K562 (cell line): ENCODE data around the gene HMCN1. TPM values are rescaled to one million over a fixed set of nuclear protein-coding genes. Genes with fewer than 3 reads are reported as not detected.

Experiments used
- ATAC-seq: fragments of 200-7000 bp; cut with Tn5 transposase; 3 replicates; pipeline ENCODE4 v1.9.1; 2020; ENCODE audit warnings: moderate library complexity
- BruUV-seq: library from RNA; stranded (reverse); fragments of 400-500 nt; replicated peaks from 2 replicates; lab custom pipeline; 2021; lab: Mats Ljungman, UMichigan
- CTCF ChIA-PET: fragments of 300-600 bp; formaldehyde crosslinking; extraction: SDS; loops from one replicate; lab custom pipeline; 2021; ENCODE audit warnings: low intra/inter-chr PET ratio; lab: Yijun Ruan, JAX
- POLR2A ChIA-PET: fragments of 300-600, 350-650 bp; sonication (Branson Sonifier 250); formaldehyde crosslinking; extraction: SDS; loops from one replicate; lab custom pipeline; 2021; ENCODE audit warnings: antibody characterized with exemption, inconsistent platforms; lab: Yijun Ruan, JAX
- DNase-seq, 4 experiments: peaks; one replicate each; pipeline versions ENCODE4 v3.0.0 to v3.0.0-alpha.2; 2011 to 2018; ENCODE audit warnings: low spot score in 3 of 4, mixed read lengths in 3 of 4; ENCODE audit errors: extremely low read depth in 1 of 4
- FAIRE-seq: peaks from 2 replicates; lab custom pipeline; 2011; peaks lifted over from hg19 to GRCh38; lab: Jason Lieb, UNC
- H2AFZ ChIP-seq: 2 replicates; pipeline ENCODE4 v1.6.0; 2011; ENCODE audit warnings: low read depth, low read length, control low read depth, inconsistent platforms
- H3K27ac ChIP-seq: fragments of 200-600 bp; 3 replicates; pipeline ENCODE4 v1.8.0; 2011; ENCODE audit warnings: low read depth, mild to moderate bottlenecking, control low read depth, inconsistent platforms, low read length, moderate library complexity, mixed read lengths; ENCODE audit errors: extremely low read depth
- H3K27me3 ChIP-seq, 2 experiments: fragments of 300-600 bp in 1 of 2; 2 replicates in 1 of 2; 3 replicates in 1 of 2; pipeline versions ENCODE4 v1.6.0 to v1.8.0; 2011; ENCODE audit warnings: inconsistent platforms in 2 of 2, low read length in 2 of 2, mild to moderate bottlenecking in 1 of 2, mixed read lengths in 1 of 2, moderate library complexity in 1 of 2; ENCODE audit not compliant: control insufficient read depth in 2 of 2, insufficient read depth in 2 of 2
- H3K36me3 ChIP-seq: fragments of 300-600 bp; 3 replicates; pipeline ENCODE4 v1.8.0; 2011; ENCODE audit warnings: mild to moderate bottlenecking, low read length, inconsistent platforms; ENCODE audit not compliant: control insufficient read depth, insufficient read depth
- H3K4me1 ChIP-seq, 2 experiments: fragments of 200-600 bp in 1 of 2; replicated peaks in 1 of 2; 2 replicates in 1 of 2; 3 replicates in 1 of 2; pipeline versions ENCODE4 v1.5.1 to v1.8.0; 2011; ENCODE audit warnings: inconsistent platforms in 2 of 2, low read length in 2 of 2, mild to moderate bottlenecking in 1 of 2, mixed read lengths in 1 of 2, moderate library complexity in 1 of 2; ENCODE audit not compliant: control insufficient read depth in 2 of 2, insufficient read depth in 2 of 2
- H3K4me2 ChIP-seq: 2 replicates; pipeline ENCODE4 v1.6.1; 2011; ENCODE audit warnings: low read length, control low read depth, inconsistent platforms, mixed read lengths; ENCODE audit not compliant: insufficient read depth
- H3K4me3 ChIP-seq: fragments of 200-600 bp; sonication (generic), shearing (Covaris generic); 2 replicates; pipeline ENCODE4 v1.5.1; 2016; ENCODE audit warnings: control low read depth, inconsistent platforms
- H3K79me2 ChIP-seq: fragments of 200-600 bp; 3 replicates; pipeline ENCODE4 v1.8.0; 2011; ENCODE audit warnings: low read length, inconsistent platforms; ENCODE audit not compliant: control insufficient read depth, insufficient read depth
- H3K9ac ChIP-seq, 2 experiments: 2 replicates each; pipeline versions ENCODE4 v1.6.0 to v1.6.1; 2011; ENCODE audit warnings: low read depth in 2 of 2, low read length in 2 of 2, control low read depth in 1 of 2, inconsistent platforms in 1 of 2, mild to moderate bottlenecking in 1 of 2, mixed read lengths in 1 of 2; ENCODE audit not compliant: insufficient read depth in 1 of 2
- H3K9me1 ChIP-seq: one replicate; pipeline ENCODE4 v1.6.0; 2011; ENCODE audit warnings: inconsistent platforms, mild to moderate bottlenecking, low read length, moderate library complexity; ENCODE audit not compliant: control insufficient read depth, insufficient read depth
- H3K9me3 ChIP-seq: replicated peaks from 2 replicates; pipeline ENCODE4 v1.5.1; 2011; ENCODE audit warnings: low read depth, low read length, inconsistent platforms; ENCODE audit not compliant: control insufficient read depth, insufficient read depth
- H4K20me1 ChIP-seq: replicated peaks from 2 replicates; pipeline ENCODE4 v1.6.1; 2011; ENCODE audit warnings: low read length, inconsistent platforms, mixed read lengths; ENCODE audit not compliant: control insufficient read depth, insufficient read depth
- DACH1 ChIP-seq: fragments of 450-650 bp; IDR thresholded peaks from 2 replicates; pipeline ENCODE4 v1.6.1; 2018; ENCODE audit not compliant: partially characterized antibody
- EZH2 ChIP-seq: IDR thresholded peaks from 2 replicates; pipeline ENCODE4 v1.6.1; 2012; ENCODE audit warnings: low read depth, mild to moderate bottlenecking, inconsistent platforms, low read length, borderline replicate concordance
- GTF2E2 ChIP-seq: fragments of 200-800 bp; sonication (Bioruptor generic); IDR thresholded peaks from 2 replicates; pipeline ENCODE4 v1.6.1; 2016; ENCODE audit warnings: missing genetic modification characterization, missing compliant biosample characterization
- JUNB ChIP-seq: fragments of 450-650 bp; formaldehyde crosslinking; conservative IDR thresholded peaks from 2 replicates; pipeline ENCODE4 v1.4.0; 2020; ENCODE audit warnings: mild to moderate bottlenecking
- NCOR1 ChIP-seq: fragments of 450-650 bp; IDR thresholded peaks from 2 replicates; pipeline ENCODE4 v1.6.1; 2016; ENCODE audit warnings: mild to moderate bottlenecking, moderate library complexity
- NFIX ChIP-seq: fragments of 250-450 bp; sonication (Bioruptor Pico); IDR thresholded peaks from 2 replicates; pipeline ENCODE4 v1.4.0; 2020; ENCODE audit warnings: low read depth, mild to moderate bottlenecking, moderate library complexity
- NFXL1 ChIP-seq: fragments of 450-650 bp; formaldehyde crosslinking; IDR thresholded peaks from 2 replicates; pipeline ENCODE4 v1.4.0; 2021; ENCODE audit warnings: mild to moderate bottlenecking
- NFYB ChIP-seq: IDR thresholded peaks from 2 replicates; pipeline ENCODE4 v1.6.1; 2011; ENCODE audit warnings: mild to moderate bottlenecking, moderate library complexity; ENCODE audit not compliant: insufficient read length; ENCODE audit errors: extremely low read depth
- RBFOX2 ChIP-seq: fragments of 200-400 bp; formaldehyde crosslinking; IDR thresholded peaks from 2 replicates; pipeline ENCODE4 v1.6.1; 2017; ENCODE audit warnings: low read depth, mild to moderate bottlenecking, low read length, moderate library complexity
- SAP30 ChIP-seq: fragments of 200-600 bp; sonication (generic); IDR thresholded peaks from 2 replicates; pipeline ENCODE4 v1.6.1; 2012; ENCODE audit warnings: borderline replicate concordance, low read depth, mild to moderate bottlenecking, moderate library complexity, low read length, control low read depth, inconsistent platforms; ENCODE audit not compliant: insufficient read depth, poor library complexity, severe bottlenecking
- SIN3A ChIP-seq, 2 experiments: fragments of 150-350 bp in 1 of 2; IDR thresholded peaks; 2 replicates each; pipeline ENCODE4 v1.6.1; 2011 to 2016; ENCODE audit warnings: borderline replicate concordance in 2 of 2, low read depth in 2 of 2, low read length in 2 of 2, mild to moderate bottlenecking in 2 of 2, moderate library complexity in 2 of 2; ENCODE audit not compliant: control insufficient read depth in 1 of 2
- SNIP1 ChIP-seq: fragments of 450-650 bp; IDR thresholded peaks from 2 replicates; pipeline ENCODE4 v1.7.1; 2017; ENCODE audit warnings: low read depth, mild to moderate bottlenecking
- ZBTB17 ChIP-seq: fragments of 450-650 bp; formaldehyde crosslinking; IDR thresholded peaks from 2 replicates; pipeline ENCODE4 v1.4.0; 2020; ENCODE audit warnings: mild to moderate bottlenecking
- ZFP30 ChIP-seq: fragments of 250-450 bp; sonication (Bioruptor Pico); IDR thresholded peaks from 2 replicates; pipeline ENCODE4 v1.8.0; 2022; ENCODE audit warnings: moderate library complexity, mild to moderate bottlenecking, inconsistent platforms, borderline replicate concordance
- ZNF232 ChIP-seq: sonication (generic); formaldehyde crosslinking; IDR thresholded peaks from 2 replicates; pipeline ENCODE4 v1.8.0; 2022; ENCODE audit warnings: mild to moderate bottlenecking, missing genetic modification reagents
- ZNF57 ChIP-seq: fragments of 450-650 bp; formaldehyde crosslinking; IDR thresholded peaks from 2 replicates; pipeline ENCODE4 v1.4.0; 2020; ENCODE audit warnings: mild to moderate bottlenecking, moderate library complexity
- WGBS: fragments of 100-300 bp; shearing (Covaris generic); methylation state at CpG from one replicate; pipeline ENCODE4 v1.1.6; 2016; ENCODE audit warnings: low coverage, mixed read lengths; ENCODE audit not compliant: insufficient coverage; ENCODE audit errors: missing lambda C conversion rate; 5-methylcytosine and 5-hydroxymethylcytosine counted together
- in situ Hi-C: fragments of 300-500 bp; cut with MboI; formaldehyde crosslinking; loops from 4 replicates; pipeline ENCODE4 v1.15.0; 2018; ENCODE audit warnings: inconsistent platforms, mixed read lengths
- intact Hi-C: fragments of 100-400 bp; cut with micrococcal nuclease; formaldehyde crosslinking; loops from 2 replicates; pipeline ENCODE4 v1.14.2; 2022
- polyA plus RNA-seq, 8 experiments: library from polyadenylated mRNA; depleted of rRNA in 4 of 8; stranded (reverse) in 5 of 8; unstranded in 3 of 8; fragments of >200 nt; fragmentation: Nextera tagmentation in 2 of 8; fragmentation: Illumina TruSeq in 1 of 8; extraction: Ambion mirVana in 2 of 8; extraction: Trizol in 1 of 8; gene quantifications; 2 replicates each; pipeline versions ENCODE4 v1.2.1 to v1.2.3, GENCODE V29; 2011 to 2014; ENCODE audit warnings: inconsistent platforms in 1 of 8, missing spikeins in 1 of 8
- total RNA-seq, 7 experiments: library from RNA; depleted of rRNA in 6 of 7; stranded (reverse); fragments of >200 nt in 6 of 7; fragmentation: Illumina TruSeq in 2 of 7; extraction: Trizol in 2 of 7; gene quantifications; 2 replicates each; pipeline versions ENCODE4 v1.2.1 to v1.2.3, GENCODE V29; 2011 to 2021; ENCODE audit warnings: low replicate concordance in 1 of 7
- TF ChIP-seq, protein P1 (sequence below): sonication (generic); formaldehyde crosslinking; IDR thresholded peaks from 2 replicates; pipeline ENCODE4 v1.8.1; 2023; ENCODE audit warnings: mild to moderate bottlenecking, missing genetic modification reagents

The HMCN1 gene
- total and polyA plus RNA-seq, 9 of the 15 experiments (the other 6 are each of a cell fraction or from before 2014, with no cell fraction given), result 0.07 to 0.36 (median 0.21) TPM

DNA sequence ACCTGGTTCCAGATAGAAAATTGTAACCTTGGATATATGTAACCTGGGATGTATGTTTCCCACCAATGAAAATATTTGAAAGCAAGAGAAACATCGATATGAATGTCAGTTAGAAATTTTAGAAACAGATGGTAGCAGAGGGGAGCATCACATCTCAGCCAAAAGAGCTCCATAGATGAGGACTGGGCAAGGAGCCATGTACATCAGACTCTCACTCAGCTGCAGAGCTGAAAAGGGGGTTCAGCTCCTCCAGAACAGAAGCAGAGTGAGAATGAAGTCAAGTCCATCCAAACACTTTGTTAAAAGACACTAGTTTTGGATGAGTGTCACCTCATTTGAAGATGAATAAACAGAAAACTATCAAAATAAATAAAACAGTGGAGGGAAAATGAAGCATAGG, 202.4 kb downstream of the HMCN1 start:
- Histone ChIP-seq H3K27me3 (no peaks in the 10 kb centered on the region), H3K4me3 (no peak overlapping the region), H3K4me2 (no peak overlapping the region), H2AFZ (no peak overlapping the region), H3K4me1 (no peaks in the 10 kb centered on the region), H3K9me1 (no peaks in the 10 kb centered on the region), H4K20me1 (no peaks in the 10 kb centered on the region), H3K9me3 (no peaks in the 10 kb centered on the region), H3K27ac (no peak overlapping the region), H3K36me3 (no peaks in the 10 kb centered on the region), H3K9ac (no peak overlapping the region), H3K79me2 (no peaks in the 10 kb centered on the region)
- DNase-seq (no peak), ATAC-seq (no peak), FAIRE-seq (no peak)
- ChIA-PET POLR2A (interaction anchor here (0.8 kb wide), 1 partner anchor 79 kb away, joined by 4 read pairs; no protein-coding TSS in a partner anchor), CTCF (no interaction called here)
- BruUV-seq, result no TSS peak
- in situ Hi-C loops, result no loop called here
- WGBS, result 0% methylated on average over 1 of the region's 1 CpG
- TF ChIP-seq JUNB (CRISPR knock-in tag), result no peak
- TF ChIP-seq SAP30, result no peak
- no peak for TF ChIP-seq NFYB
- no peak for TF ChIP-seq NFXL1 (CRISPR knock-in tag)
- no peak for TF ChIP-seq ZNF57 (CRISPR knock-in tag)
- no peak for TF ChIP-seq NFIX (CRISPR knock-in tag)
- TF ChIP-seq ZBTB17, result no peak
- no peak for TF ChIP-seq ZNF232
- no peak for TF ChIP-seq SNIP1
- TF ChIP-seq ZFP30 (CRISPR knock-in tag), result no peak
- TF ChIP-seq SIN3A (IDR thresholded peaks at IDR 0.05; ENCODE audit: borderline replicate concordance in 2 of 2, control insufficient read depth in 1 of 2, low read depth in 2 of 2, low read length in 2 of 2), result no peak
- TF ChIP-seq EZH2, result no peak
- no peak for TF ChIP-seq RBFOX2
- no peak for TF ChIP-seq NCOR1
- TF ChIP-seq, protein P1, sequence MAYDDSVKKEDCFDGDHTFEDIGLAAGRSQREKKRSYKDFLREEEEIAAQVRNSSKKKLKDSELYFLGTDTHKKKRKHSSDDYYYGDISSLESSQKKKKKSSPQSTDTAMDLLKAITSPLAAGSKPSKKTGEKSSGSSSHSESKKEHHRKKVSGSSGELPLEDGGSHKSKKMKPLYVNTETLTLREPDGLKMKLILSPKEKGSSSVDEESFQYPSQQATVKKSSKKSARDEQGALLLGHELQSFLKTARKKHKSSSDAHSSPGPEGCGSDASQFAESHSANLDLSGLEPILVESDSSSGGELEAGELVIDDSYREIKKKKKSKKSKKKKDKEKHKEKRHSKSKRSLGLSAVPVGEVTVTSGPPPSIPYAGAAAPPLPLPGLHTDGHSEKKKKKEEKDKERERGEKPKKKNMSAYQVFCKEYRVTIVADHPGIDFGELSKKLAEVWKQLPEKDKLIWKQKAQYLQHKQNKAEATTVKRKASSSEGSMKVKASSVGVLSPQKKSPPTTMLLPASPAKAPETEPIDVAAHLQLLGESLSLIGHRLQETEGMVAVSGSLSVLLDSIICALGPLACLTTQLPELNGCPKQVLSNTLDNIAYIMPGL (CRISPR knock-in tag), result no peak
- no peak for TF ChIP-seq GTF2E2
- no peak for TF ChIP-seq DACH1
- intact Hi-C loops, result no loop called here
